ACC112 (cell line): ENCODE data around the gene PTBP3.

ENCODE experiments used
- H2AFZ ChIP-seq: fragments of 200-600 bp; sonication (generic); one replicate; pipeline ENCODE4 v1.6.0; 2017; ENCODE audit warnings: antibody characterized with exemption, low read length; ENCODE audit not compliant: unreplicated experiment
- H3K27ac ChIP-seq: fragments of 200-600 bp; sonication (generic); 2 replicates; pipeline ENCODE4 v1.5.1; 2014; ENCODE audit warnings: low read depth, mild to moderate bottlenecking, antibody characterized with exemption, low read length, moderate library complexity
- H3K27me3 ChIP-seq: fragments of 200-600 bp; sonication (generic); 2 replicates; pipeline ENCODE4 v1.6.1; 2014; ENCODE audit warnings: mild to moderate bottlenecking, antibody characterized with exemption, low read length, moderate library complexity, mixed read lengths; ENCODE audit not compliant: insufficient read depth
- H3K36me3 ChIP-seq: fragments of 200-600 bp; sonication (generic); 2 replicates; pipeline ENCODE4 v1.6.1; 2016; ENCODE audit warnings: mild to moderate bottlenecking, antibody characterized with exemption, low read length, moderate library complexity, mixed read lengths; ENCODE audit not compliant: insufficient read depth
- H3K4me1 ChIP-seq: fragments of 200-600 bp; sonication (generic); one replicate; pipeline ENCODE4 v1.6.1; 2016; ENCODE audit warnings: low read length, mixed read lengths; ENCODE audit not compliant: insufficient read depth, unreplicated experiment, control insufficient read depth
- H3K4me3 ChIP-seq: fragments of 200-600 bp; sonication (generic); 2 replicates; pipeline ENCODE4 v1.5.1; 2014; ENCODE audit warnings: mild to moderate bottlenecking, low read depth, low read length
- H3K79me2 ChIP-seq: fragments of 200-600 bp; sonication (generic); one replicate; pipeline ENCODE4 v1.6.0; 2016; ENCODE audit warnings: low read length; ENCODE audit not compliant: control insufficient read depth, unreplicated experiment, insufficient read depth

The PTBP3 gene

DNA sequence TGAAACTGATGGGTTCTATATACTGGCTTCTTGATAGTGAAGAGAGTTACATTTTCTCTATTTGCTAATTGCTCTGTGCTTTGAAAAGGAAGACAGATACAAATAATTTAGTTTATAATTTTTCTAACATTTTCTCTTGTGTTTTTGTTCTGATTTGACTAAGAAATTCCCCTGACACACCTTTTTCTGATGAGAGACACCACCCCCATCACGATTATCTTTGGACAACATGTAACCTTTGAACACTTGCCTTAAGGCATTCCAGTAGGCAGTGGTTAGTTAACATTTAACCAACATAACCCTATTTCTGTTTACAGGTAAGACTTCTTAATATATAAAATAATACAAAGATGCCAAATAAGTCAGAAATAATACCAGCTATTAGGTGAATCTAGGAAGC is 4.1 kb upstream of the PTBP3 start:
- Histone ChIP-seq H3K4me1 (peaks cover 17% of the 10 kb centered on the region), H3K4me3 (no peak overlapping the region), H2AFZ (no peak overlapping the region), H3K27ac (no peak overlapping the region), H3K27me3 (no peaks in the 10 kb centered on the region), H3K36me3 (no peaks in the 10 kb centered on the region), H3K79me2 (peaks cover 4% of the 10 kb centered on the region)

DNA sequence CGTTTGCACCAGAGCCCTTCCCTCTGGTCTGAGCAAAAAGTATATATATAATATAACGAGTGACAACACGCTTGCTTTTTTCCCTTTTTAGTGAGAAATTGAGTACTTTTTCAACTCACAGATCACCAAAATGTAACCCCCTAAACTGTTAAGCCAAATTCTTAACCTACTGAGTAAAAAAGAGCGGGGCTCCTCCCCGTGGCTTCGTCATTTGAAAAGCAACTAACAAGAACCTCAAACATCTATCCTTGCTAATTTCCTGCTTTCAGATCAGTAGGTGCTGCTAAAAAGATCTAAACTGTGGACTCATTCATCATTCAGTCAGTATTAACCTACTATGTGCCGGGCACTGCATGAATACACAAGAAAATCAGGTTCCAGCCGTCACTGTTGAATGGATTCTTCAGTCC is 1.0 kb upstream of the PTBP3 start:
- peak overlapping the region; percentile 79 for H3K27ac ChIP-seq
- H2AFZ ChIP-seq, result peak overlapping the region; percentile 100
- no peaks in the 10 kb centered on the region for H3K36me3 ChIP-seq
- H3K79me2 ChIP-seq, result peaks cover 34% of the 10 kb centered on the region
- peak overlapping the region; percentile 91 for H3K4me3 ChIP-seq
- peaks cover 10% of the 10 kb centered on the region for H3K4me1 ChIP-seq
- H3K27me3 ChIP-seq, result no peaks in the 10 kb centered on the region

DNA sequence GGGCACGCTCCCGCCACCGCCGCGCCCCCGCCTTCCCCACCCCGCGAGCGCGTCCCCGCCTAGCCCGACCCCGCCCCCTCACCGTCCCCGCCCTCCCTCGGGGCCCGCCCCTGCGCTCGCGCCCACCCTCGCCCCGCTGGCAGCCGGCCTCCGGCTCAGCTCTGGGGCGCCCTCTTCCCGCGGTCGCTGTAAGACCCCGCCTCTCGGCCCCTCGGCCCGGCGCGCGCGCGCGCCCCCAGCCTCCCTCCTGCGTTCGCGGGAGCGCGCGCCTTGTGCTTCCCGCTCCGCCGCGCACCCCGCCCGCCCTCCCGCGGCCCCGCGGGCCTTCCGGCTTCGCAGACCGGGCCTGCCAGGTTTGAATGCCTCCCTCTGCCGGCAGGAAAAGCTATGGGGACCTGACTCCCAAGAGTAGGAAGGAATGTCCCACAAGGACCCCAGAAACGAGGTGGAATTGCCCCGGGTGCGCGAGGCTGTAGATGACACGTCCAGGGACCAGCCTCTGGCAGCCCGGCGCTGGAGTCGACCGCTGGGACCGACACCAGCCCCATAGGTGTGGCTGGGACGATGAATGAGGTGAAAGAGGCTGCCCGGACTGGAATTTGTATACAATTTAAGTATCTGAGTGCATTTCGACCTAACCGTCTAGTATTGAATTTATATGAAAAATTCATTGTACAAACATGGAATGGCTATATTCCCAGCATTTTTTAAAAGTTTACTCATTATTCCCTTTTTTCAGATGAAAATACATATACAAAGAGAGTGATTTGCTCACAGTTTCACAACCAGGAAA is 416 bp upstream of the PTBP3 start:
- H3K27ac ChIP-seq, result peak overlapping the region; percentile 81
- peaks cover 40% of the 10 kb centered on the region for H3K79me2 ChIP-seq
- no peaks in the 10 kb centered on the region for H3K36me3 ChIP-seq
- H3K4me3 ChIP-seq, result peak overlapping the region; percentile 91
- peak overlapping the region; percentile 100 for H2AFZ ChIP-seq
- peaks cover 9% of the 10 kb centered on the region for H3K4me1 ChIP-seq
- no peaks in the 10 kb centered on the region for H3K27me3 ChIP-seq

DNA sequence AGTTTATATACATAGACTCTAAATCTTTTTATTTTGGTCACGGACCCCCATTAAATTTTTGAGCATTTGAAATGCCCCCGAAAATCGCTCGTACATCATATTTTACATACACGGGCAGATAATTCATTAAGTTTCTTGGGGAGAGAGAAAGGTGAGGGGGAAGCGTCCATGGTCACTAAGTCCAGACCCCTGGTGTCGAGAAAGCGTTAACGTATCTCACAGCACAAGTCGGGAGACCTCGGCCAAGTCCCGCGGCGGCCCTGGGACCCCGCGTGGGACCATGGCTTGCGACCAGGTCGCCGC is 794 bp downstream of the PTBP3 start:
- peak overlapping the region; percentile 81 for H3K27ac ChIP-seq
- H3K79me2 ChIP-seq, result peaks cover 52% of the 10 kb centered on the region
- no peaks in the 10 kb centered on the region for H3K36me3 ChIP-seq
- peaks cover 12% of the 10 kb centered on the region for H3K4me1 ChIP-seq
- peak overlapping the region; percentile 16 for H2AFZ ChIP-seq
- no peaks in the 10 kb centered on the region for H3K27me3 ChIP-seq
- peak overlapping the region; percentile 81 for H3K4me3 ChIP-seq

DNA sequence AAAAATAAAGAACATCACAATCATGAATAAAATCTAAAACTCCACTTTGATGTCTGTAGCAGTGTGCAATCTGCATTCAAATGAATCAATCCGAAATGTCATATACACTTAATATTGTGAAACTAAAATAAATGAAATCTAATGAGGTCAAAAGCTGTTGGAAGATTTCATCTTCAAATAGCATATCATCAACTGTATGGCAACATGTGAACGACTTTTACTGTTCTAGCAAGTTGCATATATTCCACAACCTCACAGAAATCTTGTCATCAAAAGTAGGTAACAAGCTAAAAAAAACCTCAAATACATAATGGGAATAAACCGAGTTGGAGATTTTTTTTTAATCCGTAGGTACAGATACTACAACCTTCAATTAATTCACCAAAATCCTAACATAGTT is 1.2 kb downstream of the PTBP3 start:
- peak overlapping the region; percentile 81 for H3K4me3 ChIP-seq
- H3K36me3 ChIP-seq, result no peaks in the 10 kb centered on the region
- H2AFZ ChIP-seq, result peak overlapping the region; percentile 16
- H3K79me2 ChIP-seq, result peaks cover 56% of the 10 kb centered on the region
- no peaks in the 10 kb centered on the region for H3K27me3 ChIP-seq
- H3K27ac ChIP-seq, result peak overlapping the region; percentile 81
- H3K4me1 ChIP-seq, result peaks cover 12% of the 10 kb centered on the region

DNA sequence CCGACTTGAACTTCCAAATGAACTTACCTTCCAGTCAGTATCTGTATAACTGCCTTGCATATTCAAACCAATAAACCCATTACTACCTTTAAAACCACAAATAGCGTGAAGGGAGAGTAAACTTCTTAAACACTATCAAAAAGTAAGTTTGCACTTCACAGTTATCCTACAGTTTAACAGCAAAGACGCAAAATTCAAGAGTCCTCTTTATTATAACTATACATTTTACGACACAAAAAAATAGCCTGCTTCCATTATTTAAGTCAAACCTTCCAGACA is 1.8 kb downstream of the PTBP3 start:
- Histone ChIP-seq H2AFZ (no peak overlapping the region), H3K36me3 (no peaks in the 10 kb centered on the region), H3K79me2 (peaks cover 62% of the 10 kb centered on the region), H3K4me1 (peaks cover 12% of the 10 kb centered on the region), H3K27ac (peak overlapping the region; percentile 20), H3K27me3 (no peaks in the 10 kb centered on the region), H3K4me3 (peak overlapping the region; percentile 81)

DNA sequence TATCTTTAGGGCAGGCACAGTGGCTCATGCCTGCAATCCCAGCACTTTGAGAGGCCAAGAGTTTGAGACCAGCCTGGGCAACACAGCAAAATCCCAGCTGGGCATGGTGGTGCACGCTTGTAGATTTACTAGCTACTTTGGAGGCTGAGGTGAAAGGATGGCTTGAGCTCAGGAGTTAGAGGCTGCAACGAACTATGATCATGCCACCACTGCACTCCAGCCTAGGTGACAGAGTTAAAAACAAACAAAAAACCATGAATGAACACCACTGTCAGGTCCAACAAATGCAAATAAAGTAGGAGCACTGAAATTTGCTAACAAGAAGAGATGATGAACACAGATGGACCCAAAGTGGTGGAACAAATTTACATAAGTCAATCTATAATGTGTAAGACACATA is 4.9 kb downstream of the PTBP3 start:
- no peak overlapping the region for H2AFZ ChIP-seq
- H3K4me3 ChIP-seq, result no peak overlapping the region
- no peaks in the 10 kb centered on the region for H3K27me3 ChIP-seq
- H3K4me1 ChIP-seq, result peaks cover 12% of the 10 kb centered on the region
- H3K79me2 ChIP-seq, result peaks cover 88% of the 10 kb centered on the region
- peaks cover under 1% of the 10 kb centered on the region; the same call in 1 of the 2 replicates for H3K36me3 ChIP-seq
- H3K27ac ChIP-seq, result no peak overlapping the region

DNA sequence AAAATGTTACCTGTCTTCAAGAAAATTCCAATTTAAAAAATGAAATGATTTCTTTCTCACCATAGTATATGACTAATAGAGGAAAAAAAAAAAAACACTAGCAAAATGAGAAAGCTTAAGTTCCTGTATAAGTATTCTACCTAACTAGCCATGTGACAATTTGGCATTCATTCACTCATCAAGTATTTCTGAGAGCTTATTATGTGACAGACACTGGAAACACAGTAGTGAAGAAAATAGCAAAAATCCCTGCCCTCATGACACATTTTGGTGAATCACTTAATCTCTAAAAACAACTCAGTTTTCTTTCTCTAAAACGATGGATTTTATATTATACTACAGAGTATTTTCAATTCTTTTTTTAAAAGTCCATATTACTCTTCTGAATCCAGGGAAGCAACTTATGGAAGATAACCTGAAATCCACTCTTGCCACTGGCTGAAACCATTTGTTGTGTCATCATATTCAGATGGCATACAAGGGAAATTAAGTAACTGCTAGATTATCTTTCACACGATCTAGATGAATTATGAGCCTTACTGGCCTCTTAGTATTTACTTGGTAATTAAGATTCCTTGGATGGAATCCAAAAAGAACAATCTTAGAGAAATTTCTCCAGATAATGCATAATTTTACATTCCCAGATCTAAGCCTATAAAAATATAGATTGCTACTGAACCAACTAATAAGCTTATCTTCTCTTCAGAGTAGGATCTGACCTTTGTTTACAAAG is 5.5 kb downstream of the PTBP3 start:
- Histone ChIP-seq H3K79me2 (peaks cover 93% of the 10 kb centered on the region), H3K36me3 (peaks cover 4% of the 10 kb centered on the region), H3K27ac (no peak overlapping the region), H3K4me3 (no peak overlapping the region), H3K4me1 (peaks cover 12% of the 10 kb centered on the region), H2AFZ (no peak overlapping the region), H3K27me3 (no peaks in the 10 kb centered on the region)

DNA sequence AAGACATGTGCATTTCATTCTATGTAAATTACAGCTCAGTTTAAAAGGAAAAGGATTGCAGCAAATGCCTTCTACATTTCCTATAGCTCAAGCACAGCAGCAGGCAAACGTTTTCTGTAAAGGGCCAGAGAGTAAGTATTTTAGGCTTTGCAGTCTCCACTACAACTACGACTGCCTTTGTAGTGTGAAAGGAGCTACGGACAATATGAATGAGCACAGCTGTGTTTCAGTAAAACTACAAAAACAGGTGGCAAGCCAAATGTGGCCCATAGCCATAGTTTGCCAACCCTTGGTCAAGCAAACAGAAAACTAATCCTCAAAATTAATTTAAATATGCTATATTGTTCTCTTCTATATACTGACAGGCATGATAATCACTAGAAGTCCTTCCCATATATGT is 7.2 kb downstream of the PTBP3 start:
- Histone ChIP-seq H3K27ac (no peak overlapping the region), H2AFZ (no peak overlapping the region), H3K4me3 (no peak overlapping the region), H3K27me3 (no peaks in the 10 kb centered on the region), H3K4me1 (peaks cover 12% of the 10 kb centered on the region), H3K79me2 (peaks cover 92% of the 10 kb centered on the region), H3K36me3 (peaks cover 7% of the 10 kb centered on the region)

DNA sequence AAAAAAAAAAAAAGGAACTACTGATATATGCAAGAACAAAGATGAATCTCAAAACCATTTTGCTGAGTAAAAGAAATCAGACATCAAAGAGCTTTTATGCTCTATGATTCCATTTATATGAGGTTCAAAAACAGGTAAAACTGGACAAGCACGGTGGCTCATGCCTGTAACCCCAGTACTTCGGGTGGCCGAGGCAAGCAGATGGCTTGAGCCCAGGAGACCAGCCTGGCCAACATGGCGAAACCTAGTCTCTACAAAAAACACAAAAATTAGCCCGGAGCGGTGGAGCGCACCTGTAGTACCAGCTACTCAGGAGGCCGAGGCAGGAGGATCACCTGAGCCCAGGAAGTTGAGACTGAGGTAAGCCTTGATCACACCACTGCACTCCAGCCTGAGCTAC is 7.8 kb downstream of the PTBP3 start:
- H3K4me1 ChIP-seq, result peaks cover 10% of the 10 kb centered on the region
- H3K36me3 ChIP-seq, result peaks cover 7% of the 10 kb centered on the region
- H2AFZ ChIP-seq, result no peak overlapping the region
- no peaks in the 10 kb centered on the region for H3K27me3 ChIP-seq
- H3K4me3 ChIP-seq, result no peak overlapping the region
- no peak overlapping the region for H3K27ac ChIP-seq
- peaks cover 91% of the 10 kb centered on the region for H3K79me2 ChIP-seq

DNA sequence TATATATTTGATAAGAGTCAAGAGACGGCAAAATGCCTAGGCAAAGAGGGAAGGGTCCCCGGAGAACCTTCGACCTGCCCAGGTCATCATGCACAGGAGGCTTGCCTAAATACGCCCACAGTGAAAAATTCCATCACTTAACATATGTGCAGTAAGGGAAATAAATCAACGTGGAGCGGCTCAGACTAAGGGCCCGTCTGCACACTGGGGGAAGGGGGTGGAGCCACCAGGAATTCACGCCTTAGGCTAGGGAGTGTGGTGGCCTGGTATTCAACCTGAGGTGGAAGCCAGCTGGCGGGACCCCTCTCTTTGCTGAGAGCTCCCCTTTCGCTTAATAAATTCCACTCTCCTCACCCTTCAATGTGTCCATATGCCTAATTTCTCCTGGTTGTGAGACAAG is 8.3 kb downstream of the PTBP3 start:
- Histone ChIP-seq H3K36me3 (peaks cover 7% of the 10 kb centered on the region), H3K27ac (no peak overlapping the region), H3K4me1 (peaks cover 9% of the 10 kb centered on the region), H3K27me3 (no peaks in the 10 kb centered on the region), H2AFZ (no peak overlapping the region), H3K79me2 (peaks cover 89% of the 10 kb centered on the region), H3K4me3 (no peak overlapping the region)
